Epithelial cell of esophagus (primary cell): ENCODE results near the gene KIAA0319L.
"Not testable (repeated sequence)": the region's sequence is repeated elsewhere in the genome, so short reads cannot be mapped to it uniquely, and the experiment has no call there.

ENCODE experiments used
- DNase-seq: peaks from one replicate; pipeline ENCODE4 v3.0.0; 2010; ENCODE audit warnings: low read depth
- H3K4me3 ChIP-seq: 2 replicates; pipeline ENCODE4 v1.5.1; 2011; ENCODE audit warnings: mild to moderate bottlenecking, low read length, control low read depth
- TF ChIP-seq, protein P1 (sequence below): IDR thresholded peaks from 2 replicates; pipeline ENCODE4 v1.5.1; 2011; ENCODE audit warnings: low read depth, mild to moderate bottlenecking, low read length, control low read depth, inconsistent platforms; ENCODE audit not compliant: insufficient read depth; ENCODE audit errors: missing control alignments

KIAA0319L gene

DNA sequence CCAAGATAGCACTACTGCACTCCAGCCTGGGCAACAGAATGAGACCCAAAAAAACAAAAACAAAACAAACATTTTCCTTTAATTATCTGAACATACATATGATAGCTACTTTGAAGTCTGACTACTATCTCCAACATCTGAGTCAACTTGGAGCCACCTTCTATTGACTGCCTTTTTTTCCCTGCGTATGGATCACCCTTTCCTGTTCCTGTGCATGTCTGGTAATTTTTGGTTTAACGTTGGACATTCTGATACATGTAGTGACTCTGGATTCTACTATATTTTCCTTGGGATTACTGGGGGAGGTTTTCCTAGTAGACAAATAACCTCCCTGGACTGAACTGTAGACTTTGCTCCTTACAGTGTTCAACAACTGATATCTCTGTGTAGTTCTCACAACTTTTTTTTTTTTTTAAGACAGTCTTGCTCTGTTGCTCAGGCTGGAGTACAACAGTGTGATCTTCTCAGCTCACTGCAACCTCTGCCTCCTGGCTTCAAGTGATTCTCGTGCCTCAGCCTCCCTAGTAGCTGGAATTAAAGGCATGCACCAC, 70.3 kb downstream of the KIAA0319L start:
- no peak for DNase-seq
- TF ChIP-seq, protein P1, sequence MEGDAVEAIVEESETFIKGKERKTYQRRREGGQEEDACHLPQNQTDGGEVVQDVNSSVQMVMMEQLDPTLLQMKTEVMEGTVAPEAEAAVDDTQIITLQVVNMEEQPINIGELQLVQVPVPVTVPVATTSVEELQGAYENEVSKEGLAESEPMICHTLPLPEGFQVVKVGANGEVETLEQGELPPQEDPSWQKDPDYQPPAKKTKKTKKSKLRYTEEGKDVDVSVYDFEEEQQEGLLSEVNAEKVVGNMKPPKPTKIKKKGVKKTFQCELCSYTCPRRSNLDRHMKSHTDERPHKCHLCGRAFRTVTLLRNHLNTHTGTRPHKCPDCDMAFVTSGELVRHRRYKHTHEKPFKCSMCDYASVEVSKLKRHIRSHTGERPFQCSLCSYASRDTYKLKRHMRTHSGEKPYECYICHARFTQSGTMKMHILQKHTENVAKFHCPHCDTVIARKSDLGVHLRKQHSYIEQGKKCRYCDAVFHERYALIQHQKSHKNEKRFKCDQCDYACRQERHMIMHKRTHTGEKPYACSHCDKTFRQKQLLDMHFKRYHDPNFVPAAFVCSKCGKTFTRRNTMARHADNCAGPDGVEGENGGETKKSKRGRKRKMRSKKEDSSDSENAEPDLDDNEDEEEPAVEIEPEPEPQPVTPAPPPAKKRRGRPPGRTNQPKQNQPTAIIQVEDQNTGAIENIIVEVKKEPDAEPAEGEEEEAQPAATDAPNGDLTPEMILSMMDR: no peak
- no peak overlapping the region for H3K4me3 ChIP-seq

DNA sequence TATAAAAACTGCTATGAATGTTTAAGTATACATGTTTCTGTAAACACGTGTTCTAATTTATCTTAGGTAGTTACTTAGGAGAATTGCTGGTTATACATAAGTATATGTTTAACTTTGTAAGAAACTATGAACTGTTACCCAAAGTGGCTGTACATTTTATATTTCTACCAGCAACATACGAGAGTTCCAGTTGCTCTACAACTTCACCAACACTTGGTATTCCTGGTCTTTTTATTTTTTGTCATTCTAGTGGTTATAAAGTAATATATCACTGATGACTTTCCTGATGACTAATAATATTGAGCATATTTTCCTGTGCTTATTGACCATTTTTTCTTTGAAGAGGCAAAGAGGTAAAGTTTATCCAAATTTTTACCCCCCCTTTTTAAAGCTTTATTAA, 76.0 kb downstream of the KIAA0319L start:
- TF ChIP-seq, protein P1: no peak
- H3K4me3 ChIP-seq: no peak overlapping the region
- no peak for DNase-seq

DNA sequence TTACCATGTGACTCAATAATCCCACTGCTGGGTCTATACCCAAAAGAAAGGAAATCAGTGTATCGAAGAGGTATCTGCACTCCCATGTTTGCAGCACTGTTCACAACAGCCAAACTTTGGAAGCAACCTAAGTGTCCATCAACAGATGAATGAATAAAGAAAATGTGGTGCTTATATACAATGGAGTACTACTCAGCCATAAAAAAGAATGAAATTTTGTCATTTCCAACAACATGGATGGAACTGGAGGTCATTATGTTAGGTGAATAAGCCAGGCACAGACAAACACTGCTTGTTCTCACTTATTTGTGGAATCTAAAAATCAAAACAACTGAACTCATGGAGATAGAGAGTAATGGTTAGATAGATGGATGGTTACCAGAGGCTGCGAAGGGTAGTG, 79.3 kb downstream of the KIAA0319L start:
- DNase-seq: no peak
- no peak overlapping the region for H3K4me3 ChIP-seq
- TF ChIP-seq, protein P1: no peak

DNA sequence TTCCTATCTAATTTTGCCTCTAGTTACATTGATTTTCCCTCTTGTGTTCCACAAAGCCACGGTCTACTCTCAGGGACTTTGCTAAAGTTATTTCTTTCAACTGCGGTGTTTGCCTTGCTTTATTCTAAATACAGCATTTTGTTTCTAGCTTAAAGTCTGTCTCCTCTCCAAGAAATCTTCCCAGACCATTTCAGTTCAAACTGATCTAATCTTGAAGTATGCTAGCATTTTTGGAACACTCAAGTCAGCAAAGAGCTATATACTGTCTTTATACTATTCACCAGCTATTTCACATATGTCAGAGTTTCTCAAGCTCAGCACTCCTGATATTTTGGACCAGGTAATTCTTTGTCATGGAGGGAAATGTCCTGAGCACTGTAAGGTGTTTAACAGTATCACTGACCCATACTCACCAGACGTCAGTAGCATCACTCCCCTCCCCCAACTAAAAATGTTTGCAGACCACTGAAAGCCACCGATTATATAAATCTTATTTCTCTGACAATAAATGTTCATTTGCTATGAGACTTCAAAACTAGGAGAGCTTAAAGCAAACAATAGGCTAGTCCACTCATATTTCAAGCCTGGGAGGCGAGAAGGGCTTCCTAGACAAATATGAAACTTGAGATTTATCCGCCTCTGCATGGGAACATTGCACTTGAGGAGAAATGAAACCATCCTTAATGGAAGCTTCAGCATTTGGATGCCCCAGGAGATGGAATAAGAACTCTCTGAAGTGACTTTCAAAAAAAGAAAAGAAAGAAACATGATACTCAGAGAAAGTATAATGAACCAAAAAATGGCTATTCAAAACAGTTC, 81.1 kb downstream of the KIAA0319L start:
- DNase-seq: no peak
- H3K4me3 ChIP-seq: no peak overlapping the region
- TF ChIP-seq, protein P1: no peak

DNA sequence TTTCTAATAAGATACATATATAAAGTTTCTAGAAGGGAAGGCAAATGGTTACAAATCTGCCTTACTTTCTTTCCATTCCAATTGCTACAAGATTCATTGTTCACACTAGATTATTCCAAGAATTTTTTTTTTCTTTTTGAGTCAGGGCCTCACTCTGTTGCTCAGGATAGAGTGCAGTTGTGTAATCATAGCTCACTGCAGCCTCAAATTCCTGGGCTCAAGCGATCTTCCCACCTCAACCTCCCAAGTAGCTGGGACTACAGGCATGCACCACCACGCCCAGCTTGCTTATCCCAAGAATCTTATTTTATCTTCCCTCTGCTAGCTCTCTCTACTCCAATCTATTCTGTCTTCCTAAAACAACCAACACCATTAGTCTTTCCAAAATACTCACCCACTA, 81.8 kb downstream of the KIAA0319L start:
- TF ChIP-seq, protein P1: no peak
- no peak for DNase-seq
- no peak overlapping the region for H3K4me3 ChIP-seq

DNA sequence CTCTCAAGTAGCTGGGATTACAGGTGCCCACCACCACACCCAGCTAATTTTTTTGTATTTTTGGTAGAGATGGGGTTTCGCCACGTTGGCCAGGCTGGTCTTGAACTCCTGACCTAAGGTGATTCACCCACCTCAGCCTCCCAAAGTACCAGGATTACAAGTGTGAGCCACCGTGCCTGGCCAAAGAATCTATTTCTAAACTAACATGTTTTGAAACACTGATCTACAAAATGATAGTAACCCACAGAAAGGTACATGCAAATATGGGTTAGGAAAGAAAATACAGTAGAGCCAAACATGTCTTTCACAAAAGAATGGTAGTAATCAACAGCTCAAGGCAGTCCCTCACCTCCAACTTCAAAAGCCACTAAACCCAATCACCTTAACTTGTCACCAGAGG, 84.0 kb downstream of the KIAA0319L start:
- DNase-seq, H3K4me3 ChIP-seq: not testable (repeated sequence)

DNA sequence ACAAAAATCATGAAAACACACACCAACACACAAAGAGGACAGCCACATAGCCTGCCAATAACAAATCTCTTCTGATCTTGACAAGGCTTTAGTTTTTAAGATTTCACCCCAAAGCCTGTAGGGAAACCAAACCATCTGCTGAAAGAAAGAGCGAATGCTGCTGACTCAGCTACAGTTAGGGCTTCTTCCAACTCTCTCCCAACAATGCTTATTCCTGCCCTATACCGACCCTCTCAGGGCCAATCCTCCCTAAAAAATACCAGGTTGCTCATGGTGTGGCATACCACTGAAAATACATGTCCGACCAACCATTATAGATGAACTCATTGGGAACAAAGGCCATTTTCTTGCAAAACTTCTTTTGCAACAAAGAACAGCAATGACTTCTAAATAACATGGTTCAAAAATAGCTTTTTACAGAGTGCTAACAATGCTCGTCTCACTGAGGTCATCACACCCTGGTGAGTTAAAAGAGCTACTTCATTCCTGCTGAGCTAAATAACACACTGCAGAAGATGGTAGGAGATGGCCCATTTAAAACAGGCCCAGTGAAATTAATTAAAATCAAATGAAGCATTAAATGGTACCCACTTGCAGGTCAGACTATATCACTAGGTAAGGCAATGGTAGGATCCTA, 86.1 kb downstream of the KIAA0319L start:
- TF ChIP-seq, protein P1: no peak
- no peak for DNase-seq
- no peak overlapping the region for H3K4me3 ChIP-seq
